Stimulated activated naive CD4-positive, alpha-beta T cell treated with Interleukin-2 at 50 U/mL for 16 hours (primary cell): ENCODE measurements around the gene NKD1.

ENCODE experiments used
- DNase-seq: peaks from one replicate; lab custom pipeline; 2025; lab: John Stamatoyannopoulos, UW

The NKD1 gene

DNA sequence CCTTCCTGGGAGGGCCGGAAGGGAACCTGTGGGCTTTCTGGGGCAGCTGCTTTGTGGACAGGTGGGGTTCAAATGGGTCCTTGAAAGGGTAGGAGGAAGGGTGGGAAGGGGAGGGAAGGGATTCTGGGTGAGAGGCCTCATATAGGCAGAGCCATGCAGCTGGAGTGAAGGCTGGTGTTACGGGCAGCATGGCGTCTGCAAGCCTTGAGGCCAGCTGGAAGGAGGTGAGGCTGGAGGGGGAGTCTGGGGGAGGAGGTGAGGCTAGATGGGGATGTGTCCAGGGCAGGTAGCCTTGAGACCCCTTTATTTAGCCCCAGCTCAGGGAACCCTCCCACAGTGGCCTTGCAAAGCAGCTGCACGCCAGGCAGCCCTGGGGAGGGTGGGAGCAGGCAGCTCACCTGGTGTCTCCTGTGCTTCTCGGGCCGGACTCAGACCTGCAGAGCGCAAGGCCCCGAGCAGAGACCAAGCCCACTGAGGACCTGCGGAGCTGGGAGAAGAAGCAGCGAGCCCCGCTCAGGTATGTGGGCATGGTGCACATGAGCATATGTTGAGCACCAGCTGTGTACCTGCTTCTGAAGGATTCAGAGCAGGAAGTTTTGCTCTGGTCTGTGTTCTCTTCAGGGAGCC, 82.3 kb downstream of the NKD1 start:
- DNase-seq, result no peak

GRCh38 chr16:50631249-50631984, 83.2 kb downstream of the NKD1 start:
- no peak for DNase-seq

DNA sequence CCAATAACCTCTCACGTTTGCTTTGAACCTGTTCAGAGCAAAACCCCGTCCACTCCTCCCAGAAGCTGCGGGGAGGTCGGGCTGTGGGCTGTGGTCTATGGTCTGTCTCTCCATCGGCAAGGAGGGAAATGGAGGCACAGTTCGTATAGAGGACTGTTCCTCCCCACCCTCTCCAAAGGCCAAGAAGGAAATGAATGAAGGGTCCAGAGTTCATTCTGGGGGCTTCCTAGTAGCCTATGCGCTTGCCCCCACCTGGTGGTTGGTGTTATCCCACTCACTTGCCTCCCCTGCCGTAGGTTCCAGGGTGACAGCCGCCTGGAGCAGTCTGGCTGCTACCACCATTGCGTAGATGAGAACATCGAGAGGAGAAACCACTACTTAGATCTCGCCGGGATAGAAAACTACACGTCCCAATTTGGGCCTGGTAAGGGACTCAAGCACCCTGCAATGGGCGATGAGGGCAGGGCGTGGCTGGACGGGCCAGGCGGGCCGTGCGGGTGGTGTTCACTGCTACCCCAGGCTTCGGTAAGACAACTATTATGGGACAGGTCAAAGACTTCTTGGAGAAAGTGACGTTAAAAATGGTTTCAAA, 83.9 kb downstream of the NKD1 start:
- DNase-seq, result no peak

DNA sequence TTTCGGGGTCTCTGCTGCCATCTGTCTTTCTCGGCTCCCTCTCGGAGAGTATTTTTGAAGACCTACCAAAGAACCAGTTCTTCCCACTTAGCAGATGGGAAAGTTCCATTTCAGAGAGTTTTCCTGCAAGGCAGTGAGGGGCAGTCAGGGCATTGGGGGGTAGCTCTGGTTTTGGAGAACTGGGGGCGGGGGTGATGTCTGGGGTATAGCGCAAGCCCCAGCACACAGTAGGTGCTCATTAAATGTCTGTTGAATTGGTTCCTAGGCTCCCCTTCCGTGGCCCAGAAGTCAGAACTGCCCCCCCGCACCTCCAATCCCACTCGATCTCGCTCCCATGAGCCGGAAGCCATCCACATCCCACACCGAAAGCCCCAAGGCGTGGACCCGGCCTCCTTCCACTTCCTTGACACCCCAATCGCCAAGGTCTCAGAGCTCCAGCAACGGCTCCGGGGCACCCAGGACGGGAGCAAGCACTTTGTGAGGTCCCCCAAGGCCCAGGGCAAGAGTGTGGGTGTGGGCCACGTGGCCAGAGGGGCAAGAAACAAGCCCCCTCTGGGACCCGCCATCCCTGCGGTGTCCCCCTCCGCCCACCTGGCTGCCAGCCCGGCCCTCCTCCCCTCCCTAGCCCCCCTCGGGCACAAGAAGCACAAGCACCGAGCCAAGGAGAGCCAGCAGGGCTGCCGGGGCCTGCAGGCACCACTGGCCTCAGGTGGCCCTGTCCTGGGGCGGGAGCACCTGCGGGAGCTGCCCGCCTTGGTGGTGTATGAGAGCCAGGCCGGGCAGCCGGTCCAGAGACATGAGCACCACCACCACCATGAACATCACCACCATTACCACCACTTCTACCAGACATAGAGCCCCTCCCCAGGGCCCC, 85.0 kb downstream of the NKD1 start:
- DNase-seq, result no peak

DNA sequence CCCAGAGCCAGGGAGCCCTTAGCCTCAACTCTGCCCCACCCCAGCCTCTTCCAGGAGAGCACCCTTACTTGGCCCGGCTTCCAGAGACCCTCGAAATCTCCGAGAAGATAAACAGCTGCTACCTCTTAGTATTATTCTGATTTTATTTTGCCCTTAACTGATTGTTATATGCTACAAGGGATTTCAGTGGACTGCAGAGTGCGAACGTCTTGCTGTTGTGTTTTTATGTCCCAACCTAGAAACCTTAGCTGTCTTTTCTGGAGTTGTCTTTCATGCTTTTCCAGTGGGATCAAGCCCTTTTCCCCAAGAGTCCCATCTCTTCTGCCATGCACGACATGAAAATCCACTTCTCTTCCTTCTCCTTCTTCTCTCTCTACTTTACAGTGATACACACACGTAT, 85.9 kb downstream of the NKD1 start:
- no peak for DNase-seq

- DNase-seq, result no peak
Observed at GRCh38 chr16:50634947-50635346, 86.8 kb downstream of the NKD1 start.

GRCh38 chr16:50635505-50636392, 87.6 kb downstream of the NKD1 start:
- DNase-seq, result no peak

DNA sequence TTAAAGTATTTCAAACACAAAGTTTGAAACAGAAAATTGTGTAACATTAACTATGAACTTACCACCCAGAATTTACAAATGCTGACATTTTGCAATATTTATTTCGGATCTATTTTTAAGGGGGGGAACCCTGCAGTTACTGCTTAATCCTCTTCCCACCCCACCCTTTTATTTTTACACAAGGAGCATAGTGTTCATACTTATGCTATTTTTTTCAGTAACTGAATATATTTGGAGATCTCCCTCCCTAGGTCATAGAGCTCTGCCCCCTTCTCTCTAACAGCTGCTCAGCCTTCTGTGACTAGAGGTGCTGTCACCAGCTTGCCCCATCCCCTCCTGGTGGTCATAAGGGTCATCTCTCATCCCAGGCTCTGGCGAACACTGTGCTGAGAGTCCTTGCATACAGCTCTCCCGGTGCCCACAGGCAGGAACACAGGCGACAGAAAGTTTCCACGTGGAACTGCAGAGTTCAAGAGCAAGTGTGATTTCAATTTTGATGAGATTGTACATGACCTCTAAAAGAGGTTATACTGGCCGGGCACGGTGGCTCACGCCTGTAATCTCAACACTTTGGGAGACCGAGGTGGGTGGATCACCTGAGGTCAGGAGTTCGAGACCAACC, 88.7 kb downstream of the NKD1 start:
- no peak for DNase-seq

GRCh38 chr16:50637716-50638602, 89.8 kb downstream of the NKD1 start:
- DNase-seq, result no peak

DNA sequence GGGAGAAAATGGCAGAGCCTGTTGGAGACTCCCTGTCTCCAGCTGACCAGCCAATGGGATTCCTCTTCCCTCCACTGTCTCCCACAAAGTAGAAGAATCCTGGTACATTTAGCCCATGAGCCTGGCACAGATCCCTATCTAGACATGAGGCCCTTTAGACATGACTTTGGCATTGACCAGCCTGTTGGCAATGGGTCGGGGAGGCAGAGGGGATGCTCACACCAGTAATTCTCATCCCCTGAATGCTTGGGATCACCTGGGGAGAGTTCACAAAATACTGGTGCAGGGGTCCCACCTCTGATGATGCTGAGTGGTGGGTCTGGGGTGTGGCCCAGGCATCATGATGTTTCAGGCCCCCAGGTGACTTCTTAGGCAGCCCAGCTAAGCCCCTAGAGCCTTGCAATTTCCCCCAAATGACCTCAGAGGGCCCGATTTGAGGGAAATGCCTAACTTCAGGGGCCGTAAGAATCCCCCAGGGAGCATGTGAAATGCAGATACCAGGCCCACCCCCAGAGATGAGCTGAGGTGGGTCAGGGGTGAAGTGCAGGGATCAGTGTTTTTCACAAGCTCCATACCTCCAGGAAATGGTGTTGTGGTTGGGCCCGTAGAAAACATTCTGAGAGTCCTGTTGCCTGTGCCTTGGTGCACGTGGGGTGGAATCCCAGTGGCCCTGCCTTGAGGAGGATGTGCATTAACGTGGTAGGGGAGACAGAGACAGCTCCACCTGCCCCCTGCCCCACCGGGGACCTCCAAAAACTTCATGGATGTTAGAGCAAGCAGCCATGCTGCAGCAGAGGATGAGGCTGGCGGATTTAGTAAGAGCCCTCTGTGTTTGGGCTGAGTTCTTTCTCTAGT, 90.8 kb downstream of the NKD1 start:
- no peak for DNase-seq

DNA sequence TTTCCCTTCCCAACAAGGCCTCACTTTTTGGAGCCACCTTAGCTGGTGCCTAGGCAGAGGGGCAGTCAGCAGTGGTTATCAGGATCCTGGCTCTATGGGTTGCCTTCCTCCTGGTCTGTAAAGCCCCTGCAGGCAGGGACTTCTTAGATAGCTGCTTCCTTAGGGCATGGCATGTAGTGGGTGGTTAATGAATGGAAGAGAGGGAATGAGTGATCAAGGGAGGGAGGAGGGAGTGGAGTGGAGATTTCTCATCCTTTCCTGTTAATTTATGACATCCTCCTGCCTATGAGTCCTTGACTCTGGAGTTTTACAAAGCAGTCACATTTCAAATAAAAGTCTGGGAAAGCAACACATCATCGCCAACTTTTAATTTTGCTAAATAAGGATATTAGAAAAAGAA, 92.2 kb downstream of the NKD1 start:
- DNase-seq, result no peak

DNA sequence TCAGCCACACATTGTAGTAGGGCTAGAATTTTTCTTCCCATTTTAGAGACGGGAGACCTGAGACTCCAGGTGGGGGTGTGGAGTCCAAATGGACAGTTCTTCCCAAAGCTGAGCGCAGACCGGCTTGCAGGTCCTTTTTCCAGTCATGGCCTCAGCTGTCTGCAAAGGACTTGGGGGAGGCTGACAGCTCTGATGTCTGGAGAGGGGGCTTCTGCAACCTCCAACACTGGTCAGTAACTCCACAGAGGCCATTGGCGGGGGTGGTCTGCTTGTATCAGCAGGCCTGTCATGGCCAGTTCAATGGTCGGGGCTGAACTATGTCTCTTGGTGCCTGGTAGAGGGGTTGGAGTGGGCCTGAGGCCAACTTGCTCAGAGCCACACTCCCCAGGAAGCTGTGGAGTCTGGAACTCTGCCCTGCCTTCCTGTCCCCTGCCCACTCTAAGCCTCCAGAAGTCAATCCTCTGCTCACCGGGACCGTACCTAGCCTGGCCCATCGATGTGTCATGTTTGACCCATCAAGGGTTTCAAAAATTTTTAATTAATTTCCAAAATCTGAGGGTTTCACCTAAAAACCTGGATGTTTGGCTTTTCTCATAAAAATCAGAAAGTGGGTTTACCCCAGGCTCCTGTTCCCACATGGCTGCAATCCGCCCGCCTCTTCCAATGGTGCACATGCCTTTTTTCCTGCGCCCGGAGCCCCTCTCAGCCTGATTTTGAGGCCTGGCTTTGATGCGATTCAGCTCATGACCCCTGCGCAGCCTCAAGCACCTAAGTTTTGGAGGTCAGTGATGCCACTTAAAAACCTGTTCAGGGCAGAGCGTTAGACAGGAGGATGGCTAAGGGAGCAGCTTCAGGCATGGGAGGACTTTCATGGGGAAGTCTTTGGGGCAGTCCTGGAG, 93.0 kb downstream of the NKD1 start:
- no peak for DNase-seq

DNA sequence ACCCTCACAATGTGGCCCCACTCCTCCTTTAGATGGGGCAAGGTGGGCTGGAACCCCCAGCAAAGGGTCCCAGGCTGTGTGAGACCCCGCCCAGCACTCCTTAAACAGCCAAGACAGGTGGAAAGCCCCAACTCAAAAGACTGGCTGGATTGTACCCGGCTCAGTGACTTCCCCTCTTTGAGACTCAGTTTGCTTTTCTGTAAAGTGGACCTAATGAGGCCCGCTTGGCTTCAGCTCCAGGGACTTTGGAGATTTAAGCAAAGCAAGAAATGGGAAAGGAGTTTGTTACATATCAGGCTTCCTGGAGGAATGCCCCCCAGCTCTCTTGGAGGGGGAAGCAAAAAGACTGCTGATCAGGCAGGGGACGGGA, 93.6 kb downstream of the NKD1 start:
- DNase-seq, result no peak

DNA sequence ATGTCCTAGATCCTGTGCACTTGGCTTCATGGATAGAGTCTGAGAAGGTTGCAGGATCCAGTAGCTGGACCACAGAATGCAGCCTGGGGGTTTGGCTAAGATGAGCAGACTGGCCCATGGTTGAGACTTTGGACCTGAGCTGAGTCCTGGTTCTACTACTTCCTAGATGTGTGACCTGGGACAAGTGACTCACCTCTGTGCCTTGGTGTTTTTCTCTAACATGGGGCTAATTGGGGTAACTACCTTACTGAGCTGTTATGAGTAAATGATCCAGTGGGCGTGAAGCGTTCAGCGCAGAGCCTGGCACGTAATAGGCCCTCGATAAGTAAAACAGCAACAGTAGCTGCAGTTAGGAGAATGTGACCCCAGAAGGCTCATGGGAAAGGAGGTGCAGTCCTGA, 94.2 kb downstream of the NKD1 start:
- DNase-seq, result no peak

DNA sequence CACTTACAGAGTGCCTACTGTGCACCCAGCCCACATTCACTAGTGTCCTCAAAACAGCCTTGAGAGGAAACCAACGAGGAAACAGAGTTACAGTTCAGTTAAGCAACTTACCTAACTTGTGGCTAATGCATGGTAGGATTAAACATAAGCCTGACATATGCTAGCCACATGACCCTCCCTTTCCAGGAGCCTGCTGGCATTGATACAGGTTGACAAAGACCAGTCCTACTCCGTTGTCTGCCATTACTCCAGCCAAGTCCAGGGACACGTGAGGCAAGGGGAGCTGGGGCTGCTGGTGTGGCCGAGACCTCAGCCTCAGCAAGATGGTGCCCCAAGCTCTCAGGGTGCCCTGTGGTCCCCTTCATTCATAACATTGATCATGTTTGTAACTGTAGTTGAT, 95.0 kb downstream of the NKD1 start:
- no peak for DNase-seq

DNA sequence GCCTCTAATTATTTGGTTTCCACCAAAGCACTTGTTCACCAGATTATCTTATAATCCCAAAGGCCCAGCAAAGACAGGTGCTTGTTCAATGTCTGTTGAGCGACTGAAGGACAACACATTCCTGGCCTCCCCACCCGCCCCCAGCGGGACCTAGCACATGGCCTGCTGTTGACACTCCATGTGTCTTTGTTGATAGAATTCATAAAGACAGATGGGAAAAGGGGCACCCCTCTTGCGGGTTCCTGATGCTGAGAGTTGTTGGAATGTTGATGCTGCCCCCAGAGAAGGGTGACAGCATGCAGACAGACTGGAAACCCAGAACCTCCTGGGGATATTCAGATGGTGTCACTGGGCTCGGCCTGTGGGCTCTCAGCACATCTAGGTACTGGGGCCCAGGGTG, 96.0 kb downstream of the NKD1 start:
- no peak for DNase-seq

GRCh38 chr16:50644729-50645128, 96.5 kb downstream of the NKD1 start:
- no peak for DNase-seq

DNA sequence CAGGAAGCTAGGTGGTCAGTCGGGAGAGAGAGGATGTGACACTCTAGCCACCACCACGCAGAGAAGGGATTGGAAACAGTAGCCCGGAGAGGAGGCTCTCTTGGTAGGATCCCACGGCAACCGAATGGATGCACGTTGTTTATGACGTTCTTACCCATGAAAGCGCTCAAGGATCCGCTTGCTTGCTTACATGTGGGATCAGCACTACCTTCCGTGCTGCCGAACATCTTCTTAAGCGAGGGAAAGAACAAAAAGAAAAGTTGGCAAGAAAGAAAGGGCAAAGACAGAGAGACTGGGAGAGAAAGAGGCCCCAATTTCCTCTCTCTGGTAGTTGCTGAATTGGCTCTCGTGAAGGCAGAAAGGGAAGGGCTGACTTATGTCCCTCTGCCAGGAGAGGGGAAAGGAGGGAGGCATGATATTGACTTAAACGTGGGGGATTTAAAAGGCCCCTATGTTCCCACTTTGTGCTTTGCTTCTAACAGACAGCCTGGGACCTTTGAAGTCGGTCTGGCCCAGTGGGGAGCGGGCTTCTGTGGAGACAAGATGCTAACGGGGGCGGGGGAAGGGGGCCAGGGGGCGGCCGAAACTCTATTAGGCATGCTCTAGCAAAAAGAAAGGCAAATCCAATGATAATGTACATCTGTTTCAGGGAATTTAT, 97.5 kb downstream of the NKD1 start:
- DNase-seq, result no peak
